ENCODE results near the gene ASIC4.

Gene ASIC4

GRCh38 chr2:219571311-219572236 lies 57.3 kb downstream of the ASIC4 start, which contains the start of gene OBSL1:
Gene OBSL1 (minus strand): TSS chr2:219571539. CDS start chr2:219571232, 307 bp downstream.
- Histone ChIP-seq H3K36me3 (ENCODE audit: control insufficient read depth, low read depth, low read length) (peaks cover 6% of the 10 kb centered on the region), H3K27me3 (ENCODE audit: control insufficient read depth, insufficient read depth, low read length) (peaks cover 14% of the 10 kb centered on the region), H3K4me1 (ENCODE audit: control insufficient read depth, low read depth, low read length) (peaks cover 20% of the 10 kb centered on the region), H3K9me3 (ENCODE audit: control insufficient read depth, low read depth, low read length) (no peaks in the 10 kb centered on the region), H3K9ac (ENCODE audit: low read length) (peak within 1 kb of the TSS; percentile 52), H3K4me3 (ENCODE audit: low read length) (peak within 1 kb of the TSS; percentile 55), H3K27ac (ENCODE audit: low read length) (no peak within 1 kb of the TSS)

GRCh38 chr2:219572237-219573001 lies 58.1 kb downstream of the ASIC4 start, which contains the start of gene INHA:
Gene INHA (plus strand): TSS chr2:219572310. CDS start chr2:219572375, 65 bp downstream.
- H3K4me1 ChIP-seq (ENCODE audit: control insufficient read depth, low read depth, low read length): peaks cover 28% of the 10 kb centered on the region
- peaks cover 6% of the 10 kb centered on the region for H3K36me3 ChIP-seq (ENCODE audit: control insufficient read depth, low read depth, low read length)
- H3K27ac ChIP-seq (ENCODE audit: low read length): no peak within 1 kb of the TSS
- peak within 1 kb of the TSS; percentile 52 for H3K9ac ChIP-seq (ENCODE audit: low read length)
- peak within 1 kb of the TSS; percentile 55 for H3K4me3 ChIP-seq (ENCODE audit: low read length)
- H3K27me3 ChIP-seq (ENCODE audit: control insufficient read depth, insufficient read depth, low read length): peaks cover 18% of the 10 kb centered on the region
- no peaks in the 10 kb centered on the region for H3K9me3 ChIP-seq (ENCODE audit: control insufficient read depth, low read depth, low read length)

GRCh38 chr2:219573166-219573565 lies 58.9 kb downstream of the ASIC4 start:
- no peak overlapping the region for H3K4me3 ChIP-seq (ENCODE audit: low read length)
- no peak overlapping the region for H3K27ac ChIP-seq (ENCODE audit: low read length)
- H3K9ac ChIP-seq (ENCODE audit: low read length): no peak overlapping the region
- H3K4me1 ChIP-seq (ENCODE audit: control insufficient read depth, low read depth, low read length): peaks cover 34% of the 10 kb centered on the region
- peaks cover 21% of the 10 kb centered on the region for H3K27me3 ChIP-seq (ENCODE audit: control insufficient read depth, insufficient read depth, low read length)
- no peaks in the 10 kb centered on the region for H3K9me3 ChIP-seq (ENCODE audit: control insufficient read depth, low read depth, low read length)
- H3K36me3 ChIP-seq (ENCODE audit: control insufficient read depth, low read depth, low read length): peaks cover 6% of the 10 kb centered on the region

GRCh38 chr2:219574484-219575311 lies 60.4 kb downstream of the ASIC4 start:
- peaks cover 36% of the 10 kb centered on the region for H3K4me1 ChIP-seq (ENCODE audit: control insufficient read depth, low read depth, low read length)
- H3K27me3 ChIP-seq (ENCODE audit: control insufficient read depth, insufficient read depth, low read length): peaks cover 14% of the 10 kb centered on the region
- no peak overlapping the region for H3K9ac ChIP-seq (ENCODE audit: low read length)
- no peaks in the 10 kb centered on the region for H3K9me3 ChIP-seq (ENCODE audit: control insufficient read depth, low read depth, low read length)
- H3K36me3 ChIP-seq (ENCODE audit: control insufficient read depth, low read depth, low read length): peaks cover 1% of the 10 kb centered on the region
- no peak overlapping the region for H3K4me3 ChIP-seq (ENCODE audit: low read length)
- no peak overlapping the region for H3K27ac ChIP-seq (ENCODE audit: low read length)

GRCh38 chr2:219575566-219576504 lies 61.6 kb downstream of the ASIC4 start:
- peak overlapping the region; percentile 35 for H3K4me3 ChIP-seq (ENCODE audit: low read length)
- no peaks in the 10 kb centered on the region for H3K9me3 ChIP-seq (ENCODE audit: control insufficient read depth, low read depth, low read length)
- H3K4me1 ChIP-seq (ENCODE audit: control insufficient read depth, low read depth, low read length): peaks cover 32% of the 10 kb centered on the region
- no peaks in the 10 kb centered on the region for H3K36me3 ChIP-seq (ENCODE audit: control insufficient read depth, low read depth, low read length)
- no peak overlapping the region for H3K9ac ChIP-seq (ENCODE audit: low read length)
- peaks cover 7% of the 10 kb centered on the region for H3K27me3 ChIP-seq (ENCODE audit: control insufficient read depth, insufficient read depth, low read length)
- H3K27ac ChIP-seq (ENCODE audit: low read length): no peak overlapping the region

GRCh38 chr2:219576505-219577388 lies 62.5 kb downstream of the ASIC4 start:
- Histone ChIP-seq H3K9me3 (ENCODE audit: control insufficient read depth, low read depth, low read length) (no peaks in the 10 kb centered on the region), H3K27ac (ENCODE audit: low read length) (no peak overlapping the region), H3K4me3 (ENCODE audit: low read length) (peak overlapping the region; percentile 35), H3K27me3 (ENCODE audit: control insufficient read depth, insufficient read depth, low read length) (peaks cover 7% of the 10 kb centered on the region), H3K4me1 (ENCODE audit: control insufficient read depth, low read depth, low read length) (peaks cover 29% of the 10 kb centered on the region), H3K36me3 (ENCODE audit: control insufficient read depth, low read depth, low read length) (no peaks in the 10 kb centered on the region), H3K9ac (ENCODE audit: low read length) (no peak overlapping the region)

- Histone ChIP-seq H3K9ac (ENCODE audit: low read length) (no peak overlapping the region), H3K27ac (ENCODE audit: low read length) (no peak overlapping the region), H3K27me3 (ENCODE audit: control insufficient read depth, insufficient read depth, low read length) (peaks cover 7% of the 10 kb centered on the region), H3K36me3 (ENCODE audit: control insufficient read depth, low read depth, low read length) (no peaks in the 10 kb centered on the region), H3K9me3 (ENCODE audit: control insufficient read depth, low read depth, low read length) (no peaks in the 10 kb centered on the region), H3K4me3 (ENCODE audit: low read length) (no peak overlapping the region), H3K4me1 (ENCODE audit: control insufficient read depth, low read depth, low read length) (peaks cover 23% of the 10 kb centered on the region)
These were observed 64.7 kb downstream of the ASIC4 start for GRCh38 chr2:219578811-219579613.

GRCh38 chr2:219581346-219581745 lies 67.1 kb downstream of the ASIC4 start:
- peaks cover 23% of the 10 kb centered on the region for H3K4me1 ChIP-seq (ENCODE audit: control insufficient read depth, low read depth, low read length)
- no peak overlapping the region for H3K9ac ChIP-seq (ENCODE audit: low read length)
- H3K27me3 ChIP-seq (ENCODE audit: control insufficient read depth, insufficient read depth, low read length): peaks cover 11% of the 10 kb centered on the region
- no peak overlapping the region for H3K4me3 ChIP-seq (ENCODE audit: low read length)
- H3K9me3 ChIP-seq (ENCODE audit: control insufficient read depth, low read depth, low read length): no peaks in the 10 kb centered on the region
- no peak overlapping the region for H3K27ac ChIP-seq (ENCODE audit: low read length)
- H3K36me3 ChIP-seq (ENCODE audit: control insufficient read depth, low read depth, low read length): no peaks in the 10 kb centered on the region

All from iPS-18a (cell line).